OCI-LY7 (cell line): ENCODE data around the gene CORO1C. TPM values are rescaled to one million over a fixed set of nuclear protein-coding genes. Genes with fewer than 3 reads are reported as not detected.

ENCODE experiments used
- BruUV-seq: library from RNA; stranded (reverse); fragments of 400-500 nt; replicated peaks from 2 replicates; lab custom pipeline; 2021; lab: Mats Ljungman, UMichigan
- CTCF ChIA-PET: fragments of 300-600 bp; sonication (Branson Sonifier 250); formaldehyde crosslinking; loops from one replicate; lab custom pipeline; 2022; ENCODE audit warnings: antibody characterized with exemption; ENCODE audit not compliant: unreplicated experiment; lab: Charles Lee
- POLR2A ChIA-PET: fragments of 300-600 bp; sonication (Branson Sonifier 250); formaldehyde crosslinking; loops from one replicate; lab custom pipeline; 2022; ENCODE audit warnings: antibody characterized with exemption; lab: Charles Lee
- DNase-seq: peaks from one replicate; pipeline ENCODE4 v3.0.0-alpha.2; 2015; ENCODE audit warnings: low spot score
- H2AFZ ChIP-seq: fragments of 200-600 bp; sonication (generic), shearing (Covaris generic); 2 replicates; pipeline ENCODE4 v1.6.1; 2014; ENCODE audit warnings: mild to moderate bottlenecking, antibody characterized with exemption, low read length, moderate library complexity
- H3K27ac ChIP-seq: fragments of 200-600 bp; sonication (generic); 2 replicates; pipeline ENCODE4 v1.5.1; 2014; ENCODE audit warnings: mixed run types, low read depth, mild to moderate bottlenecking, moderate library complexity, low read length, inconsistent platforms; ENCODE audit not compliant: poor library complexity, severe bottlenecking
- H3K36me3 ChIP-seq: fragments of 200-600 bp; sonication (generic); 2 replicates; pipeline ENCODE4 v1.6.1; 2014; ENCODE audit warnings: mild to moderate bottlenecking, antibody characterized with exemption, low read length, moderate library complexity, mixed read lengths; ENCODE audit not compliant: insufficient read depth
- H3K4me1 ChIP-seq: fragments of 200-600 bp; sonication (generic); 2 replicates; pipeline ENCODE4 v1.5.1; 2014; ENCODE audit warnings: mild to moderate bottlenecking, low read length; ENCODE audit not compliant: insufficient read depth, poor library complexity, severe bottlenecking
- H3K4me2 ChIP-seq: fragments of 200-600 bp; sonication (generic); 2 replicates; pipeline ENCODE4 v1.6.1; 2014; ENCODE audit warnings: mild to moderate bottlenecking, low read length
- H3K4me3 ChIP-seq: fragments of 200-600 bp; sonication (generic); 2 replicates; pipeline ENCODE4 v1.5.1; 2014; ENCODE audit warnings: mild to moderate bottlenecking, low read depth, low read length; ENCODE audit not compliant: poor library complexity, severe bottlenecking
- H3K79me2 ChIP-seq: fragments of 200-600 bp; sonication (generic); 2 replicates; pipeline ENCODE4 v1.6.1; 2016; ENCODE audit warnings: low read depth, mild to moderate bottlenecking, low read length, moderate library complexity, mixed read lengths; ENCODE audit not compliant: insufficient read depth
- H3K9me2 ChIP-seq: fragments of 200-600 bp; sonication (generic); 2 replicates; pipeline ENCODE4 v1.6.1; 2016; ENCODE audit warnings: mild to moderate bottlenecking, low read length, mixed read lengths; ENCODE audit not compliant: insufficient read depth
- H3K9me3 ChIP-seq: fragments of 200-600 bp; sonication (generic); 2 replicates; pipeline ENCODE4 v1.6.1; 2014; ENCODE audit warnings: mild to moderate bottlenecking, mixed run types, low read length, mixed read lengths
- H4K20me1 ChIP-seq: fragments of 200-600 bp; sonication (generic); 2 replicates; pipeline ENCODE4 v1.6.1; 2014; ENCODE audit warnings: mild to moderate bottlenecking, antibody characterized with exemption, low read length, moderate library complexity, mixed read lengths; ENCODE audit not compliant: insufficient read depth
- CTCF ChIP-seq: fragments of 200-600 bp; sonication (generic); conservative IDR thresholded peaks from 2 replicates; pipeline ENCODE4 v1.5.1; 2014; ENCODE audit warnings: mild to moderate bottlenecking, antibody characterized with exemption, low read length, moderate library complexity, mixed read lengths
- EZH2phosphoT487 ChIP-seq: fragments of 200-600 bp; sonication (generic); IDR thresholded peaks from 2 replicates; pipeline ENCODE4 v1.6.1; 2018; ENCODE audit warnings: low read depth, borderline replicate concordance, mild to moderate bottlenecking, mixed run types, antibody characterized with exemption, low read length, moderate library complexity, mixed read lengths
- intact Hi-C: fragments of 100-400 bp; cut with micrococcal nuclease; formaldehyde crosslinking; loops from one replicate; pipeline ENCODE4 v1.10.0; 2022; ENCODE audit not compliant: unreplicated experiment
- total RNA-seq, 2 experiments: library from RNA; depleted of rRNA in 1 of 2; stranded (reverse); fragments of >200 nt in 1 of 2; shearing (Covaris generic) in 1 of 2; gene quantifications; 2 replicates each; pipeline ENCODE4 v1.2.3, GENCODE V29; 2014 to 2022

CORO1C gene
- total RNA-seq, 2 experiments from 2014 or later = 74.7 to 148 TPM

- H2AFZ ChIP-seq = no peak overlapping the region
- TF ChIP-seq CTCF = no peak
- no peak for TF ChIP-seq EZH2phosphoT487
- H3K9me3 ChIP-seq = no peaks in the 10 kb centered on the region
- H3K9me2 ChIP-seq = no peaks in the 10 kb centered on the region
- H3K4me1 ChIP-seq = peaks cover 83% of the 10 kb centered on the region
- CTCF ChIA-PET = no interaction called here
- peak overlapping the region; percentile 0 for H3K27ac ChIP-seq
- no peak overlapping the region for H3K4me3 ChIP-seq
- intact Hi-C loops = no loop called here
- no peak for DNase-seq
- peaks cover 15% of the 10 kb centered on the region; the same call in 1 of the 2 replicates for H3K79me2 ChIP-seq
- POLR2A ChIA-PET = interaction anchor here (0.6 to 4.1 kb wide), 8 partner anchors 9 to 125 kb away, joined by 3 to 38 read pairs (median 6); partner anchors contain the start of gene SELPLG
- peaks cover 71% of the 10 kb centered on the region for H3K36me3 ChIP-seq
- H4K20me1 ChIP-seq = no peaks in the 10 kb centered on the region
- BruUV-seq = no TSS peak
- no peak overlapping the region for H3K4me2 ChIP-seq
Measured at GRCh38 chr12:108644811-108645120, 86.6 kb downstream of the CORO1C start.

GRCh38 chr12:108643941-108644810, 87.1 kb downstream of the CORO1C start:
- ChIA-PET CTCF (no interaction called here), POLR2A (interaction anchor here (0.7 to 4.1 kb wide), 7 partner anchors 8 to 125 kb away, joined by 3 to 38 read pairs (median 6); no protein-coding TSS in a partner anchor)
- peaks cover 21% of the 10 kb centered on the region; the same call in 1 of the 2 replicates for H3K79me2 ChIP-seq
- no TSS peak for BruUV-seq
- H3K9me3 ChIP-seq = 0 out of 2 replicates have a peak, but pooled peaks cover 2% of the 10 kb centered on the region
- H3K4me1 ChIP-seq = peaks cover 86% of the 10 kb centered on the region
- no peak for TF ChIP-seq EZH2phosphoT487
- TF ChIP-seq CTCF = no peak
- intact Hi-C loops = no loop called here
- peaks cover 71% of the 10 kb centered on the region for H3K36me3 ChIP-seq
- peak overlapping the region; percentile 72; the same call in 1 of the 2 replicates for H3K4me2 ChIP-seq
- no peaks in the 10 kb centered on the region for H4K20me1 ChIP-seq
- DNase-seq = no peak
- no peak overlapping the region for H3K4me3 ChIP-seq
- peak overlapping the region; percentile 99 for H3K27ac ChIP-seq
- no peaks in the 10 kb centered on the region for H3K9me2 ChIP-seq
- no peak overlapping the region for H2AFZ ChIP-seq
